Lung microvascular endothelial cell (primary cell): Measurements from ENCODE around the gene EXOC3L1. TPM values are rescaled to one million over a fixed set of nuclear protein-coding genes. Genes with fewer than 3 reads are reported as not detected.

Experiments
- DNase-seq, 2 donors: peaks; one replicate each; pipeline versions ENCODE4 v3.0.0 to v3.0.0-alpha.2; 2010; ENCODE audit warnings: low read depth in 2 of 2
- total RNA-seq: library from RNA; depleted of rRNA; stranded (reverse); fragments of >200 nt; gene quantifications from 2 replicates; pipeline ENCODE4 v1.2.1, GENCODE V29; 2014

The EXOC3L1 gene, protein sequence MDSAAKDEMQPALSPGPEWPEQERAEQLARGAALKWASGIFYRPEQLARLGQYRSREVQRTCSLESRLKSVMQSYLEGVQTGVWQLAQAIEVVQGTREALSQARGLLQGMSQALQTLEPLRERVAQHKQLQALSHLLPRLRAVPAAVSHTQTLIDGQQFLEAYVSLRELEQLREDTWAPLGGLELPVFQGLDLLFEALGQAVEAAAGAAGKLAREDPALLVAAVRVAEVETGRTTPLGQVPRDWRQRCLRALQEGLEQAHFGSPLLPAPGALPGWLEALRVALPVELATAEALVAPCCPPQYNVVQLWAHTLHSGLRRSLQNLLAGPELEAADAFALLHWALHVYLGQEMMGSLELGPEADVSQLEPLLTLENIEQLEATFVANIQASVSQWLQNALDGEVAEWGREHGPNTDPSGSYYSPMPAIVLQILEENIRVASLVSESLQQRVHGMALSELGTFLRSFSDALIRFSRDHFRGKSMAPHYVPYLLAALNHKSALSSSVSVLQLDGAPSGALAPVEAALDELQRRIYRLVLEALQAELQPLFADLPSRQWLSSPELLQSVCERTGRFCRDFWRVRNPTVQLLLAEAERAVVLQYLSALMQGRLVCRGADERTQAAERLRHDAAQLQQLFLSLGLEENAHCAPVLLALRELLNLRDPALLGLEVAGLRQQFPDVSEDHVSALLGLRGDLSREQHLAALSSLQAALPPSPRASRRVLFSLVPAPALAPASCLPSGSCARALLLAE
- 33.8 and 48.0 TPM in 2 replicates for total RNA-seq

DNA sequence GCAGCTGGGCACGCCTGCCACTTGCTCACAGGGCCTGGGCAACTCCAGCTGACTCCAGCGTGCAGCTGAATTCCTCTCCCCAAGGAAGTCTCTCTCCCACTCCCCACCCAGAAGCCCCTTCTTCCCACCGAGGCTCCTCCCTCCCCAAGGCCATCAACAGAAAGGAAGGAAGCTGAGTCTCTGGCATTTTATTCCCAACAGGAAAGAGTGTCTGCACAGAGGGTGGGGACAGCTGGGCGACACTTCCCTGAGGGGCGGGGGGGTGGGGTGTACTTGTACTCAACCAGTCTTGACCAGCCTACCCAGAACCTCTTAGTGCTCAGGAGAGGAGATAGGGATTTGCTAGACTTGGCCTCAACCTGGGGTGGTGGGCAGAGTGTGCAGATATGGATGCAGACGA lies at the start of gene EXOC3L1:
Gene EXOC3L1 (minus strand): TSS at position 96 of the 400 bp plus-strand sequence. CDS start 460 bp downstream, outside the sequence.
- no peak for DNase-seq

DNA sequence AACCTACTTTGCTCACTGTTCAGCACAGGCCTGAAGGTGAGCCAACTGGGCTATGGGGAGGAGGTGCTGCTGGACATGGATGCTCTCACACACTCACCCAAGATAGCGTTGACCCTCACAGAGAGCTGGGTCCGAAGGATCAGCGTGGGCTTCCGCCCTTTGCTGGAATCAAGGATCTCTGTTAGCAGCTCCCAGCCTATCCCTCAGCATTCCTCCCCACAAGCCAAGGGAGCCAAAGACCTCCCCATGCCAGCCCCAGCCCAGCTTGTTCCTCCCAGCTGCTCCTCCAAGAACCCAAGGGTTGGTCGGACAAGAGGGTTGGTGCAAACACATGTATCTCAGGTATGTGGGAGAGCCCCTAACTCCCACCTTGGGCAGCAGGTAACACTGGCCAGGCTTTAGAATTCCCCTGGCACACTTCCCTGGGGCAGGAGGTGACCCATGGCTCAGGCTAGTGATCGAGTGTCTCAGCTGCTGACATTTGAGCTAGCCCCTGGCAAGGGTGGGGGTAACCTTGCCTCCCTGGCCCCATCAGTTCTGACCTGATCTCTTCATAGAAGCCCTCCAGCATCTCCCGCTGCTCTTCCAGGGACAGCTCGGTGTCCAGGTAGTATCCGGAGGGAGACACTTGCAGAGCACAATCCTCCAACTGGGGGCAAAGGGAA lies 49.0 kb upstream of the EXOC3L1 start:
- DNase-seq, result no peak

DNA sequence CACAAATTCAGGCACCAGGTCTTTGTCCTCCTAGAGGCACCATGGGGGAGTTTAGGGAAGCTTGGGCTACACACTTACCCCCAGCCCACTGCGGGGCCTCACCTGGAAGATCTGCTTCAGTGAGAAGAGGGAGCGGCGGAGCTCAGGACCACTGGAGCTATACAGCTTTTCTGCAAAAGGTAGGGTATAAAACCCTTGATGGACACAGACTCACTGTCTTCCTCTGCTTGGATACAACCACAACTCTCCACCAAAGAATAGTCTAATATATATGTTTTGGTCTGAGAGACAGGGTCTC lies 48.3 kb upstream of the EXOC3L1 start:
- DNase-seq, result no peak

DNA sequence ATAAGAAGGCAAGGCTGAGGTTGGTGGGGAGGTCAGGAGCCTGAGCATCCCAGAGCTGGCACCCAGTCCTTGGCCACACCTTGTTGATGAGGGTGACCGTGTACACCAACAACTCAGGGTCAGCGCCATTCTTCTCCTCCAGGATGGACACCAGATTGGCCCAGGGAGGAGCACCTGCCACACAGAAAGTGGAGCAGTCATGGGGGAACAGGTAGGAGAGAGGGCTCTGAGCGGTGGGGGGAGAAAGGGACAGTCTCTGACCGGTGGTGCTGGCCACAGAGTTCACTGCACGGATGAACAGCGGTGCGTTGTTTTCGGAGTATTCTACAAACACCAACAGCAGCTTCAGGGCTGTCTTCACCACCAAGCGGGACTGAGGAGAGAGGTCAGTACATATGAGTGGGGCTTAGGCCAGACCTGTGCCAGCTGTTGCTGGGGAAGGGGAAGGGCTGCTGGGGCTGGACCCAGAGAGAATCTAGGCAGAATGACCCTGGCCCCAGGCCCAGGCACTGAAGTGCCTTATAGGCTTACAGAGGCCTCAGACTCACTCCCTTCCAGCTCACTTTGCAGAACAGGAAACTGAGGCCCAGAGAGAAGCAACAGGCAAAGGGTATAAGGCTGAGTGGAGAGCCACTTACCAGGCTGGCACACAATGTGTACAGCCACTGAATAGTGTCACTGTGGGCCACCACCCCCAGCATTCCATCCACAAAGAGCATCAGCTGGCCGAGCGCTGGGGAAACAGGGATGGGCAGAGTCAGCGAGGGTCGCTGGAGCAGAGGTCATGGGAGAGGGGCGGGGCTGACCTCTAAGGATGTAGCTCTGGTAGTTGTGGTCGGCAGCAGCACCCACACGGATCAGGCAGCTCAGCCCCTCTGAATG lies 47.7 kb upstream of the EXOC3L1 start:
- no peak for DNase-seq

DNA sequence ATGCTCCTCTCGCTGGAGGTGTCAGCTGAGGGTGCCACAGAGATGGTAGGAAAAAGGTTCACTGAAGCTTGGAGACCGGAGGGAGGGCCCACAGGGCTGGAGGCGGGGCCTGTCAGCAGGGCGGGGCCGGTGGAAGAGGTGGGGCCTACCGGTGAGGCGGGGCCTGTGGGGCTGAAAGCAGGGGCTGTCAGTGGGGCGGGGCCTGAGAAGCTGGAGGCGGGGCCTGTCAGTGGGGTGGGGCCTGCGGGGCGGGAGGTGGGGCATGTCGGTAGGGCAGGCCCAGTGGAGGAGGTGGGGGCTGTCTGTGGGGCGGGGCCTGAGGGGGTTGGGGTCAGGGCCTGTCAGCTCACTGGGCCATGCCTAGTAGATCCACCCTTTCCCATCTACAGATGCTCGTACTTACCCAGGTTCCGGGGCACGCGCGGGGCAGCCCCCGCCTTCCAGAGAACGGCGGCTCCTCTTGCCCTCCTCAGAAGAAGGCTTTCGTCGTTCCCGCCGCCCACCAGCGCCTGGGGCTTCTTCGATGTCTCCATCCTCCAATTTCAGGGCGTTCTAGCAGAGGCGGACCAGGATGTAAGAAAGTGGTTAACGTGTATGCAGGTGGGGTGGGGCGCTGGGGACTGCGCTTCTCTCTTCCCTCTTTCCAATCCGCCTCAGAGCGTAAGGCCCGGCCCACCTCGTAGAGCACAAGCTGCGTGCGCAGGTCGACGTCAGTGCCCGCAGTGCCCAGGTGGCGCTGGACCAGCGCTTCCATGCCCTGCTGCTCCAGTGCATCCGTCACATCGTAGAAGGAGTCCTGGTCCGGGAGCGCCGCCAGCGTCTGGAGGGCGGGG lies 46.8 kb upstream of the EXOC3L1 start:
- peak; percentile 72 to 77 for DNase-seq

DNA sequence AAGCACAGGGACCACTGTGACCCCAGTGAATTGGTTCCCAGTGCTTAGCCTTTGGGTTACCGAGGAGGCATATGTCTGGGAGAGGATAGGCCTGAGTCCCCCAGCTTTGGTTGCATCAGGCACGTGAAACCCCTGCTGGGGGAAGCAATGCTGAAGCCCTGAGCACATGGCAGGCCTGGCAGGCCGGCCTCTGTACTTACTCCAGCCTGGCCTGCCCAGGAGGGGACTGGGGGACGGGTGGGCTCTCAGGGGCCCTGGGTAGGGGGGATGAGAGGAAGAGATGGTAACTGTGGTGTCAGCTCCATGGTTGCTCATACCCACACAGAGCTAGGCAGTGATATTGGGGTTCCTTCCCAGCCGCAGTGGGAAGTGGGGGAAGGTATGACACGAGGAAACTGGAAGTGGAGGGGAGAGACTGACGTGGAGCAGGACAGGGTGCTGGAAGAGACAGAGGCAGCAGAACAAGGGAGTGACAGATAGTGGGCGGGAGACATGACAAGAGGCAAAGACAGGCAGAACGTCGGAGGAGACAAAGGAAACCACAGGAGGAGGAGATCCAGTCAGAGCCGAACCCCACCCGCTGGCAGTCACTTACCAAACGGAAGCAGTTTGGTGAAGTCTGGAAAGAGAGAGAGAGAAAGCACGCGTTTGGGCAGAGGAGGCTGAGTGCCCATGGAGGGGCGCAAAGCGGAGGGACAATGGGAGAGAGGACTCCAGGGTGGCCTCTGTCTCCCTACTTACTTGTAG lies 46.1 kb upstream of the EXOC3L1 start:
- DNase-seq, result no peak

DNA sequence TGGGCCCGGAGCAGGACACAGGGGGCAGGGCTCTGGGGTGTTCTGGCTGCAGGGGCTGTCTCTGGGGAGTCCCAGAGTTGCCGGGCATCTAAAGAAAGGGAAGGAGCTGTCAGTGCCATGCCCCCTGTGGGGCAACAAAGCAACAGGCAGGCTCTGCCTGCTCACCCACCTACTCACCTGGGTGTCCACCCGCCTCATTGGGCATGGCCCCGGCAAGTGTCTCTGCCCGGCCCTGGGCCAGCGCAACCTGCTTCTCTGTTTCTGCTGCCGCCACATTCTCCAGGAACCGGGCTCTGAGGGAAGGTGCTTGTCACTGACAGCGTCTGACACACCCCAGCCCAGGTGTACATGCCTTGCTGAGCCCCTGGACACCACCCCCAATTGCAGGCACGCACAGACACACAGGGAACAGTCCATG lies 44.3 kb upstream of the EXOC3L1 start:
- DNase-seq, result no peak

DNA sequence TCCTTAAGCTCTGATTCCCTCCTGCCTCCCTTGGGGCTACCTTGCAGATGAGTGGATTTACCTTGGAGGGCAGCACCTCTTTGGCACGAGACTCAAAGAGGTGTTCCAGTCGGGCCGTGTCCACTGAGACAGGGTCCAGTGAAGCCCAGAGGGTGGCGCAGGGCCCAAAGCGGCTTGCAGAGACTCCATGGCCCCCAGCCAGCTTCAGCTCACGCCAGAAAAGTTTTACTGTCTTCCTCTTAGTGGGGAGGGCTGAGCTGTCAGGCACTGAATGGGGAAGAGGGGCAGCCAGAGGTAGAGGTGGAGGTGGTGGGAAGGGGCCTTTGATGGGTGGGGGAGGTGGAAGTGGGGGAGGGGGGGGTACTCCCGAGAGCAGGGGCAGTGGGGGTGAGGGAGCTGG lies 43.7 kb upstream of the EXOC3L1 start:
- DNase-seq, result no peak

DNA sequence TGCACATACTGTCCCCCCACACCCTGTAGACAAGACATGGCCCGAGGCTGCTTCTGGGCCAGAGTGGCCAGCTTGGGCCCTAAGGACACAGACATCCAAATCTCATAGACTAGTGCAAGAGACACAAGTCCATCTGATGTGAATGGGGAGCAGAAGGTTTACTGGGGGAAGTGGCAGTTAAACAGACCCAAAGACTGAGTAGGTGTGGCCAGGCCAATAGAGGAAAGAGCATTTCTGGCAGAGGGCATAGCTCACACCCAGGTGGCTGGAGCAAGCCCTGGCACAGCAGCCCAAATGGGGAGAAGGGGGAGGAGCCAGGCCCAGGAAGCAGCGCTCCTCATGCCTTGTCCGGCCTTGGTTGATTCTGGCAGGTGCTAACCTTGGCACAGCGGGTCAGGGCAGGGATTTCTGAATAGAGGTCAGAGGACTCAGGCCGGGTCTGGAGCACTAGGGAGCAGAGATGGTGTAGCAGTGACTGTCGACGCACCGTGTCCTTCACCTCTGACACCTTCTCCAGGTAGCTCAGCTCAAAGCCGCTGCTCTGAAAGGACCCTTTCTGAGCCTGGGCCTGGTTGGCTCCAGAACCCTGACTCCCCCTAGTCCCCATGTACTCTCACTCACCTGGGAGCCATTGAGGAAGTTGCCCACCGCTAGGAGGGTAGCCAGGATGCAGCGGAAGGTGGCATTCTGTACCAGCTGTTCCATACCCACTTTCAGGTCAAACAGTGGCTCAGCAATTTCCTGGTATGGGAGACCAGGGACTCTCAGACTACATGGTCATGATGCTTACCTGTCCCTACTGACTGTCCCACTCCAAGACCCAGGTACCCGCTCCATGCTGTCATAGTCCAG lies 41.1 kb upstream of the EXOC3L1 start:
- DNase-seq, result no peak

DNA sequence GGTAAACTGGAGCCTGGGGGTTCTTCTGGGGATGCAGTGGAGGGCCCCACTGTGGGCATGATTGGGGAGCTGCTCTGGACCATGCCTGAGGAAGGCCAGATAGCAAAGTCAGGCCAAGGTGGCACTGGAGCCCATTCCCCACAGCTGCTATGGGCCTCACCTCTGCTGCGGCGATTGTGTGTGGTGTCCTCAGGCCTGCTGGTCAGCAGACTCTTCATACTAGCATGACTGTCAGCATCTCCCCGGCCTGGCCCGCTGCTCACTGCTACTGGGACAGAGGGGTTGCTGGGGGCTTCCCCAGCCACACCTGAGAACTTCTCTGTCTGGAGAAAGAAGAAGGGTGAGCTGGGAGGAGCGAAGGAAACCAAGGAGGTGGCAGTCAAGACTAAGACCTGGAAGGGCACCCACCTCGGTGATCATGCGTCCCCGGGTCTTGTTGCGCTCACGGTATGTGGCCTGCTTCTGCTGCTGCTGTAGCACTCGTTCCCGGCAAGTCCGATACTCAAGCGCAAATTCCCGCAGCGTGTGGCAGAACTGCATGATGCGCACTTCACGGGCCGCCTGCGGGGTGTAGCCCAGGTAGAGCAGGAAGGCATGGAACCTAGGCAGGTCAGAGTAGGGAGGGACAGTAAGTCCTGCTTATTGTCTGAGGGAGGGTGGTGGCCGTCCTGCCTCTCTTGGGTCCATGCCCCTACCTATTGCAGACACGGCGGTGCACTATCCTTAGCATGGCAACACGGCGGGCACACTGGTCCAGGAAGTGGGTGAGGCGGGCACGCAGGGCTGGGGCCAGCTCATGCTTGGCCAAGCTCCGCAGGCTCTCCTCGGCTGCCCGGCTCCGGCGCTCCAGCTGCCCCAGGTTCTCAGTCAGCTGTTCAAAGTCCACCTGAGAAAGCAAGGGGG lies 40.2 kb upstream of the EXOC3L1 start:
- no peak for DNase-seq

DNA sequence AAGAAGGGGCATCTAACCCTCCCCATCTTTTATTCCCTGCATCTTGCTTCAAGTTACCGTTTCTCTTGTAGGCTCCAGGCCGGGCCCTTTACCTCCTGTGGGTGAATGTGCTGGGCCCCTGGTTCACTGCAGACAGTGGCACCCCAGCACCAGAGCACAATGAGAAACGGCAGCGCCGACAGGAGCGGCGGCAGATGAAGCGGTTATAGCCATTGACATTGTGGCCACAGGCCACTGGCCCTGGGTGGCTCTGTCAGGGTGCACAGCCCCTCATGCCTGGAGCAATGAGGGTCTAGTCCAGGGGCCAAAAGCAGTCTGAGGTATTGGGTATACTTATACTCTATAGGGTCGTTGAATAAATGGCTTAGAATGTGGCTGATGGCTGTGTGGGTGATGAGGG lies 39.0 kb upstream of the EXOC3L1 start:
- no peak for DNase-seq

DNA sequence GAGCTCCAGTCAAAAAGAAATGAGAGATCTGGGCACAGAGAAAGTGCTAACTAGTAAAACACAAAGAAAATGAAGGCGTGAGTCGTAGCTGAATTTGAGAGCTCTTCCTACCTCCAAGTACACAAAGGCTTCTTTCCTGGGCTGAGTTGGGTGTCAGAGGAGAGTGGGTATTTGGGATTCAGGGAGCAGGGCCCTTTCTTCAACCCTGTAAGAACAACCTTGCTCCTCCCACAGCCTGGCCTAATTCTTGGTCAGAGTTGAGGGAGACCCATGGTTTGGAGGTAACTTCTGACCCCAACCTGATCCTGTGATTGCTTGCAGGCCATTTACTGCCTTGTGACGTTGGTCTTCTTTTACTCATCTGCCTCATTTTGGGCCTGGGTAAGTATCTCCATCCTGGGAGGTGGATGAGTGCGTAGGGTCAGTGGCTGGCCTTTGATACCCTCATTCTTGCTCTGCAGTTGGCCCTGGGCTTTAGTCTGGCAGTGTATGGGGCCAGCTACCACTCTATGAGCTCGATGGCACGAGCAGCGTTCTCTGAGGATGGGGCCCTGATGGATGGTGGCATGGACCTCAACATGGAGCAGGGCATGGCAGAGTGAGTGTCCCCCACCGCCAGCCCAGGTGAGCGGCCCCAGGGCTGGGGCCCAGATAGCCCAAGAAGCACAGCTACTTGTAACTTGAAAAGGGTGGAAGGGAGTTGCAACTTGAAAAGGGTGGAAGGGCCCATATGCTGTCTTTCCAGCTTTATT lies 38.3 kb upstream of the EXOC3L1 start:
- DNase-seq, result no peak

DNA sequence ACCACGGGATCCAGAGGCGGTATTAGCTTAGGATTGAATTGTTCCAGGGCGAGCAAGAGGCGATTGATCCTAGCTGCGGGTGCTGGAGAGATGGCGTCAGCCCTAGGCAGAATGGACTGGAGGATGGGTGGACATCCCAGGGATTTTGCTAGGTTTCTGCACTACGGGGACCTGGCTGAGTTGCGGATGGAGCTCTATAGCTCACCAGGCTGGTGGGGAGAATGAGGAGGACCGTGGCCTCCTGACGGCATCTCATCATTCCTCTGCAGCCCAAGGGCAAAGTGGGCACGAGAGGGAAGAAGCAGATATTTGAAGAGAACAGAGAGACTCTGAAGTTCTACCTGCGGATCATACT lies 37.6 kb upstream of the EXOC3L1 start:
- no peak for DNase-seq

DNA sequence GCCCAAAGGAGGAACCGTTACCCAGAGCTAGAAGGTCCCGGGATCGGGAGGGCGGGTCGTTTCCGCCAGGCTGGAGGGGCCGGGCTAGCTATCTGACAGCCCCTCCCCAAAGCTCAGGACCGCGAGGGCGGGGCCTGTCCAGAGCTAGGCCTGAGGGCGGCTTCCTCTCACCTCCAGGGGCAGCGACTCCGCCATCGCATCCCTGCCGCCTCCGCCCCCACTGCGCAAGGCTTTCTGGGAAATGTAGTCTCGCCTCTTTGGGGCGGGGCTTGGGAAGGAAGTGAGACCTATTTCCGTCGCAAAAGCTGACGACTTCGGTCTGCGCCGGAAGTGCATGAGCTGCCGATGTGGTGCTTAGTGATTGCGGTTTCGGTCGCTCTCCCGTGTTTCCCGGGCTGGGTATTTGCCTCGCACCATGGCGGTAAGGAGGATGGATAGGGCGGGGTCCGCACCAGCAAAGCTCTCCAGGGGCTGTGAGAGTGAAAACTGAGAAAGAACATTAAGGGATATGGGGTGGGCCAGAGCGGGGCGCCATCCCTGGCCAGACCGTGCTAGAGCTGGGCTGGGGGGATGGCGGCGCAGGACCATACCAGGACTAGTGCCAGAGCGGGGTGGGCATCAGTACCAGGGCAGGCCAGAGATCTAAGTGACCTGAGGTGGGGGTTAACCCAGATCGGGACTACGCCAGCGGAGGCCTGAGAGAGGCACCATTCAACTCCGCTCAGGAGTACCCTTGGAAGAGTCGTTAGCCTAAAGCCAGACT lies 37.0 kb upstream of the EXOC3L1 start, which contains the start of gene TMEM208:
Gene TMEM208 (plus strand): TSS at position 327 of the 763 bp plus-strand sequence. CDS start 89 bp downstream, at position 416.
- peak; percentile 98 to 99 for DNase-seq

DNA sequence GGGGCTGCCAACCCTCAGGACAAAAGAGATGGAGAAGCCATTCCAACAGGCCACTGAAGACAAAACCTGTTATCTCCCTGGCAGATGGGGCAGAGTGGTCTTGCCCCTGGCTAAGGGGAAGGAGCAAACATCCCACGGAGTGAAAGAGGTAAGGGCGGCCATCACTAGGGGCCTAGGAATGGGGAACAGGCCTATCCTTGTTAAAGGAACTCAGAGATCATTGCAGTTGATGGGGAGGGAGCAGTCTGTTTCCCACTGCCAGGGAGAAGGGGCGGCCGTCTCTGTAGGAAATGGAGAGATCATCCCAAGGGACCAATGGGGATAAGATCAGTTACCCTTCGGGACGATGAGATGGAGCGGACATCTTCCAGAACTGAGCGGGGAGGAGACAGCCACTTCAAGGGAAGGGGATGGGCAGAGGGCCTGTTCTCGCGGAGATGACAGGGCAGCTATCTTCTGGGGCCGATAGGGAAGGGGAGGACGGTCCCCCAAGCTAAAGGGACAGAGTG lies 36.4 kb upstream of the EXOC3L1 start:
- no peak for DNase-seq

DNA sequence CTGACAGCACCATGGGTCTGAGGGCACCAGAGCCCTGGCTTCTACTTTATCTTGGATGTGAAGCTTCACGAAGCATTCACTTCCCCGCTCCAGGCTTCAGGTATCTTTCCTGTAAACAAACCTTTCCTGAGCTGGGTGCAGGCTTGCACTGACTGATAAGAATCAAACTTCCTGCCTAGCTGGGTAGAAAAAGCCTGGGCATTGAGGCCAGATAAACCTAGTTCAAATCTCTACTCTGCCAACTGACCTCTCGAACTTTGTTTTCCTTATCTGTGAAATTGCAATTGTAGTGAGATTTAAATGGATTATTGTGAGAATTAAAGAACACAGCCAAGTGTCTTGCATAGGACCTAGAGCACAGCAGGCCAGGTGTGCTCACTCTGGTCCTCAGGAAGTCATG lies 34.1 kb upstream of the EXOC3L1 start:
- DNase-seq, result no peak
